ENCODE results near the gene ZSCAN5B. TPM values are rescaled to one million over a fixed set of nuclear protein-coding genes. Genes with fewer than 3 reads are reported as not detected.

The ZSCAN5B gene
- total and polyA plus RNA-seq, 2 of the 8 experiments (the other 6 are each of a cell fraction or from before 2014, with no cell fraction given), result not detected

GRCh38 chr19:56176881-56177280, 20.7 kb downstream of the ZSCAN5B start:
- no peaks in the 10 kb centered on the region for H3K79me2 ChIP-seq (ENCODE audit: control insufficient read depth in 1 of 2, insufficient read depth in 2 of 2, low read length in 2 of 2)
- CTCF ChIA-PET (ENCODE audit: partially characterized antibody), result interaction anchor here (1.0 to 13.8 kb wide), 7 partner anchors 11 to 96 kb away, joined by 3 to 137 read pairs (median 4); partner anchors contain the start of gene EDDM13
- H3K79me1 ChIP-seq (ENCODE audit: low read depth, low read length), result no peaks in the 10 kb centered on the region
- WGBS, 2 experiments (ENCODE audit: extremely low coverage in 1 of 2, insufficient coverage in 1 of 2, insufficient read length in 1 of 2, insufficient replicate concordance in 2 of 2, low coverage in 1 of 2, low lambda C conversion rate in 2 of 2, missing lambda C conversion rate in 1 of 2), result 87% methylated on average over 17 of the region's 18 CpGs; no CpG with 5 or more reads in 1 of the 2 experiments
- H4K8ac ChIP-seq (ENCODE audit: extremely low read depth, insufficient read depth, low read length), result no peak overlapping the region
- no peak overlapping the region for H2AK5ac ChIP-seq (ENCODE audit: low read depth, low read length)
- FAIRE-seq (no peak), DNase-seq (ENCODE audit: low read depth in 1 of 2, low spot score in 2 of 2) (no peak)
- no peak overlapping the region for H3K4ac ChIP-seq (replicated peaks; ENCODE audit: insufficient read length, low read depth, low read length)
- H3K4me3 ChIP-seq (ENCODE audit: extremely low read depth in 1 of 4, insufficient read depth in 2 of 4, low read depth in 3 of 4, low read length in 4 of 4), result no peak overlapping the region
- no peaks in the 10 kb centered on the region for H3K23me2 ChIP-seq (ENCODE audit: low read depth, low read length)
- no peak overlapping the region for H4K91ac ChIP-seq (replicated peaks; ENCODE audit: insufficient read length, low read length)
- H3K18ac ChIP-seq (ENCODE audit: extremely low read depth, low read length), result no peak overlapping the region
- H3K9ac ChIP-seq (replicated peaks in 1 of 4; ENCODE audit: extremely low read depth in 1 of 4, low read depth in 3 of 4, low read length in 3 of 4), result no peak overlapping the region
- H3K14ac ChIP-seq (ENCODE audit: insufficient read length), result no peak overlapping the region
- H3K27ac ChIP-seq (ENCODE audit: low read depth, low read length), result no peak overlapping the region
- H4K5ac ChIP-seq (ENCODE audit: insufficient read length, low read depth, low read length), result no peak overlapping the region
- no peaks in the 10 kb centered on the region for H3K36me3 ChIP-seq (ENCODE audit: control insufficient read depth in 2 of 4, insufficient read depth in 4 of 4, low read length in 3 of 4)
- no peak overlapping the region for H2BK120ac ChIP-seq (replicated peaks; ENCODE audit: low read depth, low read length)
- no peak overlapping the region for H3K4me2 ChIP-seq (ENCODE audit: insufficient read depth in 1 of 2, low read depth in 2 of 2, low read length in 2 of 2)
- no peak overlapping the region for H2BK15ac ChIP-seq (ENCODE audit: low read length)
- H3K56ac ChIP-seq (replicated peaks; ENCODE audit: insufficient read length, low read depth, low read length), result no peak overlapping the region
- no peak overlapping the region for H3K23ac ChIP-seq (ENCODE audit: insufficient read length)
- no peak overlapping the region for H2BK20ac ChIP-seq (ENCODE audit: low read length)
- no peak overlapping the region for H2BK12ac ChIP-seq (ENCODE audit: low read depth, low read length)
- POLR2A ChIA-PET (ENCODE audit: partially characterized antibody), result no interaction called here
- H2BK5ac ChIP-seq (ENCODE audit: low read depth, low read length), result no peak overlapping the region
- no peaks in the 10 kb centered on the region for H3K9me3 ChIP-seq (ENCODE audit: insufficient read depth in 2 of 2, low read depth in 1 of 2, low read length in 1 of 2)
- no peaks in the 10 kb centered on the region; a peak in 1 of 7 replicates for H3K27me3 ChIP-seq (replicated peaks in 1 of 4; ENCODE audit: control insufficient read depth in 3 of 4, extremely low read depth in 1 of 4, insufficient read depth in 3 of 4, low read length in 3 of 4)
- peaks cover 0 to 3% (median 0%) of the 10 kb centered on the region in 4 experiments; a peak in 1 of 7 replicates for H3K4me1 ChIP-seq (replicated peaks in 1 of 4; ENCODE audit: control insufficient read depth in 3 of 4, insufficient read depth in 4 of 4, low read length in 3 of 4)
- H4K20me1 ChIP-seq (replicated peaks in 1 of 2; ENCODE audit: control insufficient read depth in 1 of 2, insufficient read depth in 2 of 2, low read length in 2 of 2), result no peaks in the 10 kb centered on the region
- no peak overlapping the region for H2AFZ ChIP-seq (ENCODE audit: low read length)
- TF ChIP-seq, protein P1, sequence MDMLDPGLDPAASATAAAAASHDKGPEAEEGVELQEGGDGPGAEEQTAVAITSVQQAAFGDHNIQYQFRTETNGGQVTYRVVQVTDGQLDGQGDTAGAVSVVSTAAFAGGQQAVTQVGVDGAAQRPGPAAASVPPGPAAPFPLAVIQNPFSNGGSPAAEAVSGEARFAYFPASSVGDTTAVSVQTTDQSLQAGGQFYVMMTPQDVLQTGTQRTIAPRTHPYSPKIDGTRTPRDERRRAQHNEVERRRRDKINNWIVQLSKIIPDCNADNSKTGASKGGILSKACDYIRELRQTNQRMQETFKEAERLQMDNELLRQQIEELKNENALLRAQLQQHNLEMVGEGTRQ (IDR thresholded peaks at IDR 0.05; ENCODE audit: low read length), result no peak
- TF ChIP-seq RNF2 (IDR thresholded peaks at IDR 0.05; ENCODE audit: borderline replicate concordance, low read depth, low read length, missing control alignments, poor library complexity, severe bottlenecking) (no peak), TEAD4 (IDR thresholded peaks at IDR 0.05; ENCODE audit: low read depth, low read length) (no peak), SP4 (IDR thresholded peaks at IDR 0.05; ENCODE audit: low read length) (no peak), EGR1 (IDR thresholded peaks at IDR 0.05; ENCODE audit: borderline replicate concordance, low read depth, low read length) (no peak), RAD21 (IDR thresholded peaks at IDR 0.05 in 1 of 2, conservative IDR thresholded peaks at IDR 0.05 in 1 of 2; ENCODE audit: low read depth in 2 of 2, low read length in 2 of 2) (no peak), RFX5 (IDR thresholded peaks at IDR 0.05; ENCODE audit: borderline replicate concordance, low read depth, low read length) (no peak), CBX5 (IDR thresholded peaks at IDR 0.05; ENCODE audit: low read depth, low read length) (no peak), GABPA (IDR thresholded peaks at IDR 0.05; ENCODE audit: borderline replicate concordance, insufficient read depth, low read length) (no peak), MAX (IDR thresholded peaks at IDR 0.05) (no peak), POLR2A (IDR thresholded peaks at IDR 0.05; ENCODE audit: control extremely low read depth in 1 of 2, low read depth in 2 of 2, low read length in 2 of 2) (no peak), BCL11A (IDR thresholded peaks at IDR 0.05; ENCODE audit: low read depth in 2 of 2, low read length in 2 of 2) (no peak), JUN (IDR thresholded peaks at IDR 0.05; ENCODE audit: low read depth, low read length) (no peak)

Data from H1 (cell line).